ENCODE measurements around the gene ADD3. TPM values are rescaled to one million over a fixed set of nuclear protein-coding genes. Genes with fewer than 3 reads are reported as not detected.
A peak's percentile ranks its signal among the peaks of the same experiment; 100 is the strongest.

Gene ADD3
- total and polyA plus RNA-seq, 2 of the 13 experiments (the other 11 are each of a cell fraction or from before 2014, with no cell fraction given): 44.7 to 57.5 TPM

GRCh38 chr10:110008518-110009339 is 945 bp downstream of the ADD3 start (continued):
- TF ChIP-seq SRSF1 (optimal IDR thresholded peaks at IDR 0.05; ENCODE audit: low read depth, low read length) (peak; percentile 11), ZBTB7A (CRISPR knock-in tag; IDR thresholded peaks at IDR 0.05) (peak; percentile 34; the same call in 1 of the 2 replicates), ZNF225 (CRISPR knock-in tag; IDR thresholded peaks at IDR 0.05) (no peak), GPBP1L1 (CRISPR knock-in tag; IDR thresholded peaks at IDR 0.05) (no peak), TCF7L2 (IDR thresholded peaks at IDR 0.05; ENCODE audit: low read depth, low read length) (no peak), RXRA (CRISPR knock-in tag; IDR thresholded peaks at IDR 0.05) (0 out of 2 replicates have a peak, but pooled peaks have one; percentile 12), ZBTB7B (CRISPR knock-in tag; IDR thresholded peaks at IDR 0.05) (peak; percentile 2; the same call in 1 of the 2 replicates), ZNF501 (CRISPR knock-in tag; IDR thresholded peaks at IDR 0.05) (peak; percentile 15; the same call in 1 of the 2 replicates), TERF1 (CRISPR knock-in tag; IDR thresholded peaks at IDR 0.05) (no peak), TCF7 (IDR thresholded peaks at IDR 0.05; ENCODE audit: low read depth) (no peak), ZNF704 (CRISPR knock-in tag; IDR thresholded peaks at IDR 0.05; ENCODE audit: borderline replicate concordance) (no peak), ZNF33B (CRISPR knock-in tag; IDR thresholded peaks at IDR 0.05) (no peak)
- TF ChIP-seq, protein P1, sequence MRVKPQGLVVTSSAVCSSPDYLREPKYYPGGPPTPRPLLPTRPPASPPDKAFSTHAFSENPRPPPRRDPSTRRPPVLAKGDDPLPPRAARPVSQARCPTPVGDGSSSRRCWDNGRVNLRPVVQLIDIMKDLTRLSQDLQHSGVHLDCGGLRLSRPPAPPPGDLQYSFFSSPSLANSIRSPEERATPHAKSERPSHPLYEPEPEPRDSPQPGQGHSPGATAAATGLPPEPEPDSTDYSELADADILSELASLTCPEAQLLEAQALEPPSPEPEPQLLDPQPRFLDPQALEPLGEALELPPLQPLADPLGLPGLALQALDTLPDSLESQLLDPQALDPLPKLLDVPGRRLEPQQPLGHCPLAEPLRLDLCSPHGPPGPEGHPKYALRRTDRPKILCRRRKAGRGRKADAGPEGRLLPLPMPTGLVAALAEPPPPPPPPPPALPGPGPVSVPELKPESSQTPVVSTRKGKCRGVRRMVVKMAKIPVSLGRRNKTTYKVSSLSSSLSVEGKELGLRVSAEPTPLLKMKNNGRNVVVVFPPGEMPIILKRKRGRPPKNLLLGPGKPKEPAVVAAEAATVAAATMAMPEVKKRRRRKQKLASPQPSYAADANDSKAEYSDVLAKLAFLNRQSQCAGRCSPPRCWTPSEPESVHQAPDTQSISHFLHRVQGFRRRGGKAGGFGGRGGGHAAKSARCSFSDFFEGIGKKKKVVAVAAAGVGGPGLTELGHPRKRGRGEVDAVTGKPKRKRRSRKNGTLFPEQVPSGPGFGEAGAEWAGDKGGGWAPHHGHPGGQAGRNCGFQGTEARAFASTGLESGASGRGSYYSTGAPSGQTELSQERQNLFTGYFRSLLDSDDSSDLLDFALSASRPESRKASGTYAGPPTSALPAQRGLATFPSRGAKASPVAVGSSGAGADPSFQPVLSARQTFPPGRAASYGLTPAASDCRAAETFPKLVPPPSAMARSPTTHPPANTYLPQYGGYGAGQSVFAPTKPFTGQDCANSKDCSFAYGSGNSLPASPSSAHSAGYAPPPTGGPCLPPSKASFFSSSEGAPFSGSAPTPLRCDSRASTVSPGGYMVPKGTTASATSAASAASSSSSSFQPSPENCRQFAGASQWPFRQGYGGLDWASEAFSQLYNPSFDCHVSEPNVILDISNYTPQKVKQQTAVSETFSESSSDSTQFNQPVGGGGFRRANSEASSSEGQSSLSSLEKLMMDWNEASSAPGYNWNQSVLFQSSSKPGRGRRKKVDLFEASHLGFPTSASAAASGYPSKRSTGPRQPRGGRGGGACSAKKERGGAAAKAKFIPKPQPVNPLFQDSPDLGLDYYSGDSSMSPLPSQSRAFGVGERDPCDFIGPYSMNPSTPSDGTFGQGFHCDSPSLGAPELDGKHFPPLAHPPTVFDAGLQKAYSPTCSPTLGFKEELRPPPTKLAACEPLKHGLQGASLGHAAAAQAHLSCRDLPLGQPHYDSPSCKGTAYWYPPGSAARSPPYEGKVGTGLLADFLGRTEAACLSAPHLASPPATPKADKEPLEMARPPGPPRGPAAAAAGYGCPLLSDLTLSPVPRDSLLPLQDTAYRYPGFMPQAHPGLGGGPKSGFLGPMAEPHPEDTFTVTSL (CRISPR knock-in tag; IDR thresholded peaks at IDR 0.05; ENCODE audit: borderline replicate concordance): 0 out of 2 replicates have a peak, but pooled peaks have one; percentile 13
- TF ChIP-seq, protein P2, sequence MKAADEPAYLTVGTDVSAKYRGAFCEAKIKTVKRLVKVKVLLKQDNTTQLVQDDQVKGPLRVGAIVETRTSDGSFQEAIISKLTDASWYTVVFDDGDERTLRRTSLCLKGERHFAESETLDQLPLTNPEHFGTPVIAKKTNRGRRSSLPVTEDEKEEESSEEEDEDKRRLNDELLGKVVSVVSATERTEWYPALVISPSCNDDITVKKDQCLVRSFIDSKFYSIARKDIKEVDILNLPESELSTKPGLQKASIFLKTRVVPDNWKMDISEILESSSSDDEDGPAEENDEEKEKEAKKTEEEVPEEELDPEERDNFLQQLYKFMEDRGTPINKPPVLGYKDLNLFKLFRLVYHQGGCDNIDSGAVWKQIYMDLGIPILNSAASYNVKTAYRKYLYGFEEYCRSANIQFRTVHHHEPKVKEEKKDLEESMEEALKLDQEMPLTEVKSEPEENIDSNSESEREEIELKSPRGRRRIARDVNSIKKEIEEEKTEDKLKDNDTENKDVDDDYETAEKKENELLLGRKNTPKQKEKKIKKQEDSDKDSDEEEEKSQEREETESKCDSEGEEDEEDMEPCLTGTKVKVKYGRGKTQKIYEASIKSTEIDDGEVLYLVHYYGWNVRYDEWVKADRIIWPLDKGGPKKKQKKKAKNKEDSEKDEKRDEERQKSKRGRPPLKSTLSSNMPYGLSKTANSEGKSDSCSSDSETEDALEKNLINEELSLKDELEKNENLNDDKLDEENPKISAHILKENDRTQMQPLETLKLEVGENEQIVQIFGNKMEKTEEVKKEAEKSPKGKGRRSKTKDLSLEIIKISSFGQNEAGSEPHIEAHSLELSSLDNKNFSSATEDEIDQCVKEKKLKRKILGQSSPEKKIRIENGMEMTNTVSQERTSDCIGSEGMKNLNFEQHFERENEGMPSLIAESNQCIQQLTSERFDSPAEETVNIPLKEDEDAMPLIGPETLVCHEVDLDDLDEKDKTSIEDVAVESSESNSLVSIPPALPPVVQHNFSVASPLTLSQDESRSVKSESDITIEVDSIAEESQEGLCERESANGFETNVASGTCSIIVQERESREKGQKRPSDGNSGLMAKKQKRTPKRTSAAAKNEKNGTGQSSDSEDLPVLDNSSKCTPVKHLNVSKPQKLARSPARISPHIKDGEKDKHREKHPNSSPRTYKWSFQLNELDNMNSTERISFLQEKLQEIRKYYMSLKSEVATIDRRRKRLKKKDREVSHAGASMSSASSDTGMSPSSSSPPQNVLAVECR (CRISPR knock-in tag; IDR thresholded peaks at IDR 0.05; ENCODE audit: borderline replicate concordance): peak; percentile 31; the same call in 1 of the 2 replicates

Measured in HepG2 (cell line).